Fibroblast of mammary gland (primary cell): ENCODE measurements around the gene TRIM5.
"Not testable (repeated sequence)": the region's sequence is repeated elsewhere in the genome, so short reads cannot be mapped to it uniquely, and the experiment has no call there.

Experiments used
- DNase-seq: peaks from one replicate; pipeline ENCODE4 v3.0.0-alpha.2; 2010; ENCODE audit warnings: low read depth
- H3K4me3 ChIP-seq: 2 replicates; pipeline ENCODE4 v1.5.1; 2011; ENCODE audit warnings: low read depth, mild to moderate bottlenecking, low read length, moderate library complexity; ENCODE audit not compliant: control insufficient read depth
- CTCF ChIP-seq: conservative IDR thresholded peaks from 2 replicates; pipeline ENCODE4 v1.5.1; 2011; ENCODE audit warnings: low read depth, low read length, inconsistent platforms; ENCODE audit not compliant: control insufficient read depth, insufficient read depth

TRIM5 gene

GRCh38 chr11:5689551-5689983 is 4.7 kb upstream of the TRIM5 start, which contains the start of gene TRIM22:
Gene TRIM22, plus strand, starts transcription at chr11:5689790. Its CDS starts 6,443 bp downstream, at chr11:5696233.
- peak within 1 kb of the TSS; percentile 54 for H3K4me3 ChIP-seq
- peak; percentile 79 for DNase-seq
- TF ChIP-seq CTCF = no peak

GRCh38 chr11:5688482-5688881 is 3.6 kb upstream of the TRIM5 start:
- DNase-seq = no peak
- no peak overlapping the region for H3K4me3 ChIP-seq
- no peak for TF ChIP-seq CTCF

- no peak for DNase-seq
- no peak overlapping the region for H3K4me3 ChIP-seq
- no peak for TF ChIP-seq CTCF
These were observed 1.6 kb upstream of the TRIM5 start for GRCh38 chr11:5686426-5686825.

GRCh38 chr11:5684036-5684645 is 733 bp downstream of the TRIM5 start:
- peak overlapping the region; percentile 56 for H3K4me3 ChIP-seq
- peak; percentile 7 for DNase-seq
- TF ChIP-seq CTCF = no peak

GRCh38 chr11:5683620-5684019 is 1.3 kb downstream of the TRIM5 start:
- not testable (repeated sequence) for DNase-seq
- H3K4me3 ChIP-seq = peak overlapping the region; percentile 56

- DNase-seq, H3K4me3 ChIP-seq: not testable (repeated sequence)
These were observed 1.9 kb downstream of the TRIM5 start for GRCh38 chr11:5682890-5683441.

- TF ChIP-seq CTCF = no peak
- H3K4me3 ChIP-seq = no peak overlapping the region
- DNase-seq = no peak
These were observed 5.1 kb downstream of the TRIM5 start for GRCh38 chr11:5679811-5680210.

- H3K4me3 ChIP-seq = no peak overlapping the region
- TF ChIP-seq CTCF = no peak
- DNase-seq = no peak
These were observed 10.5 kb downstream of the TRIM5 start for GRCh38 chr11:5674391-5674790.
